Astrocyte (in vitro differentiated cells and primary cell): Measurements from ENCODE around the gene SRP72.

Source experiments
- CTCF ChIP-seq: IDR thresholded peaks from 2 replicates; pipeline ENCODE4 v1.5.1; 2011; ENCODE audit warnings: low read depth, mild to moderate bottlenecking, inconsistent platforms, low read length, moderate library complexity; ENCODE audit not compliant: insufficient read depth
- EZH2 ChIP-seq: IDR thresholded peaks from 2 replicates; pipeline ENCODE4 v1.6.1; 2012; ENCODE audit warnings: mild to moderate bottlenecking, low read length, inconsistent platforms; ENCODE audit not compliant: insufficient read depth

- TF ChIP-seq CTCF, result no peak
- no peak for TF ChIP-seq EZH2
These were observed 63.8 kb downstream of the SRP72 start for GRCh38 chr4:56531149-56531770.
